HG02852 (cell line): ENCODE measurements around the gene LGALS4.
"Not testable (repeated sequence)": the region's sequence is repeated elsewhere in the genome, so short reads cannot be mapped to it uniquely, and the experiment has no call there.

Experiments used
- ATAC-seq: cut with Tn5 transposase; IDR thresholded peaks from one replicate; pipeline ENCODE4 v1.9.1; 2021; ENCODE audit warnings: mild to moderate bottlenecking, moderate library complexity; ENCODE audit not compliant: unreplicated experiment

The LGALS4 gene

DNA sequence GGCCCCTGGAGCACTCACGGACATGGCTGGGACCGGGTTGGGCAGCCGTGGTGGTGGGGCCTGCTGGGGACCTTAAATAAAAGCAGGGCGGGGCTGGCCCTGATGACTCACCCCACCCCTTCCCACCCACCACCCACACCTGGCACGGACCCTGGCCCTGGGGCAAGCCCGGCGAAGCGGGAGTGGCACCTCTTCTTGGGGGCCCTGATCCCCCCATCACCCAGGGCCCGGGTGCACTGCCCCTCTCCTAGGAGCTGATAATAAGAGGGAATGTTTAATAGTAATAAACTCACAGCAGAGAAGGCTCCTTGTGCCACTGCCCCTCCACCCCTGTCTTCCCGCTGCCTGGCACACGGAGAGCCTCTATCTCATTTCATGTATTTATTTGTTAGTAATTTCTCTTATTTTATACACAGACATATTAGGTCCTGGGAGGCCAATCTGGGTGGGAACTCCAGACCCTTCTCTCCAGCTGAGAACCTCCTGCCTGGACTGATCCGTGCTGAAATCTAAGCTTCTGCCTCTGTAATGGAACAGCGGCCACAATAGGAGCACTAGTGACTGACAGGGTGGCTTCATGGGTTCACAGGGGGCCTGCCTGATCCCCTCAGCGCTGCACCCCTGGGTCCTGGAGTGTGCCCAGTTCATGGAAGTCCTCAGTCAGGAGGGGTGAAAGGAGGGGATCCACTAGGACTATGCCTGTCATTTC, 39.1 kb downstream of the LGALS4 start, which contains the start of gene LGALS7:
LGALS7 (minus strand) TSS at position 49 of the 709 bp plus-strand sequence; CDS start at position 24, 25 bp downstream.
- no peak for ATAC-seq

DNA sequence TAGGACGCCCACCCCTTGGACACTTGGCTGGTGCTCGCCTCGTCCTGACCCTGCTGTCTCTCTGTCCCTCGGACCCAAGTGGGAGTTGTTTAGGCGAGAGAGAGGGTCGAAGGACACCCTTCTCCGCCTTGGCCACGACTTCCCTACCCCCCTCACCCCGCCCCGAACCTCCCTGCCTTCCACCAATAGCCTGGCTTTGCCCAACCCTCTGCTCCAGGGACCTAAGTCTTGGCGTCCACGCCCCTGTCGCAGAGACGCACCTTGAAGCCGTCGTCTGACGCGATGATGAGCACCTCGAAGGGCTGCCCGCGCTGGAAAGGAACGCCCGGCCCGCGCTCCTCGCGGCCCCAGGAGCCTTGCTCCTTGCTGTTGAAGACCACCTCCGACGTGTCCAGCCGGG, 41.2 kb downstream of the LGALS4 start:
- ATAC-seq, result not testable (repeated sequence)

DNA sequence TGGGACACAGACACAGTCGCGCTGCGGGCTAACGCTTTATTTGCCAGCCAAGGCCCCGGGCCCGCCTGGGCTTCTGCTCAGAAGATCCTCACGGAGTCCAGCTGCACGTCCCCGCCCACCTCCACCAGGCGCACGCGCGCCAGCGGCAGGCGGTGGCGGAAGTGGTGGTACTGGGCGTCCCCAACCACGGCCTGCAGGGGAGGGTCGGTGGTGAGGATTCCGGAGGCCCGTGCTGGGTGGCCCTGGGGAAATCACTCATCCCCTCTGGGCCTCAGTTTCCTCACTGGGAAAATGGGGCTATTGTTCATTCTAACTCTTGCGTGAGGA, 41.8 kb downstream of the LGALS4 start:
- peak; percentile 45 for ATAC-seq

DNA sequence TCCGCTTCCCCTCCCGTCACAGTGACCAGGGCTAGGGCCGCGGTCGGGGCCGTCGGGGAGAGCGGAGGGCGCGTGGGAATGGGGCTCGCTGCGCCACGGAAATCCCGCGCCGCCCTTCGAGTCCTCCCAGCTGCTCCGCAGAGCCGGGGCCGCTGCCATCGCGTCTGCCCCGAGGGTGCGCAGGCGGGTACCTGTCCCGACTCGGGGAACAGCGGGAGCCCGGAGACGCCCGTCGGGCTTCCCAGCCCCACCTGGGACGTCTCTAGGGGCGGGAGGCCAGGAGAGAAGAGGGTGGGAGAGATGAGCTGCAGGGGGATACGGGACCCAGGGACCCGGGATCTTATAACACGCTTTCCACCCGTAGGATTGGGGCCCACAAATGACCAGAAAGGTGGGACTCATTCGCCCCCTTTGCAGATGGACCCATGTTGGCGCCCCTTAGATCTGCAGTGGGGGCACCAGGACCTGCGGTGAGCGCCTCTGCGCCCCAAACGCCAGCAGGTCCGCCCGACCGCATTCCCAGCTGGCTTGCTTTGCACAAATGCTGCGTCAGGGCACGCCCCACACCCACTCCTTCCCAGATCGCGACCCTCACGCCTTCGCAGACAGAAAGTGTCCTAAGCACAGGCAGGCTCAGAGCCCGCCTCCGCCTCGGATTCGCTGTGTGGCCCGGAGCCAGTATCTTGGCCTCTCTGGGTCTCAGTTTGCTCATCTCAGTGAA, 42.4 kb downstream of the LGALS4 start:
- ATAC-seq, result peak; percentile 6

DNA sequence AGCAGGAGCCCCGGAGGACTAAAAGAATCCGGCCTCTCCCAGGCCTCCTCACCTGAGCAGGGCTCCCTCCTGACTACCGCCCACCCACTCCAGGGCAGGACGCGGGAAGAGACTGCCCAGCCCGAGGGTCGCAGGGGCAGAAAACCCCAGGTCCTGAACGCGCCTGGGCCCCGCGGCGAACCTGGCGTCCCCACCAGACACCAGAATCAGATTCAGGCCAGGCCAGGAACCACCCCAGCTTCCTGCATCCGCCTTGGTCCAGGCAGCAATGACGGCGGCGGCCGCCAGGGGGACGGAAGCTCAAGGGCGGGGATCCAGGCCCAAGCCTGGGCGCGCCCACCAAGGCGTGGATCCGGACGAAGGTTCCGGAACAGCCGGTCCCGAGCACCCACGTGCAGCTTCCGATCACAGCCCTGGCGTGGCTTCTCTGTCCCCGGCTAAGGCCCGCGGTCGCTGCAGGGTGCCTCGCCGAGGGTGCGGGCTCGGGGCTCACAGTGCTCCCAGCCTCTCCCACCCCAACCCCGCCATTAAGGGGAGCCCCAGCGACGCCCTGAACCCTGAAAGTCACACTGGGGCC, 43.0 kb downstream of the LGALS4 start:
- ATAC-seq, result no peak

DNA sequence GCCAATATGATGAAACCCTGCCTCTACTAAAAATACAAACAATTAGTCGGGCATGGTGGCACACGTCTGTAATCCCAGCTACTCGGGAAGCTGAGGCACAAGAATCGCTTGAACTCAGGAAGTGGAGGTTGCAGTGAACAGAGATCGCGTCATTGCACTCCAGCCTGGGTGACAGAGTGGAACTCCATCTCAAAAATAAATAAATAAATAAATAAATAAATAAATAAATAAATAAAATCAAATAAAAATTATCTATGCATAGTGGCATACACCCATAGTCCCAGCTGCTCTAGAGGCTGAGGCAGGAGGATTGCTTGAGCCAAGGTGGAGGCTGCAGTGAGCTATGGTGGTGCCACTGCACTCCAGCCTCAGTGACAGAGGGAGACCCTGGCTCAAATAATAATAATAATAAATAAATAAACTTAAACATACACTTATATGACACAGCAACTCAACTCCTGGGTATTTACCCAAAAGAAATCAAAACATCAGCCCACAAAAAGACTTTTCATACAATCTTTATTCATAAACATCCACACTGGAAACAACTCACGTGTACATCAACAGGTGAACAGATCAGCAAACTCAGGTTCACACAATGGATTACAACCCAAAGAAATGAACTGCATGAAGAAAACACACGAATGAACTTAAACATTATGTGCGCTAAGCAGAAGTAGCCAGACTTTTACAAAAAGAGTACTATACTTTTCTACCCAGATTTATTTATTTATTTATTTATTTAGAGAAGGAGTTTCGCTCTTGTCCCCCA, 46.3 kb downstream of the LGALS4 start:
- no peak for ATAC-seq

DNA sequence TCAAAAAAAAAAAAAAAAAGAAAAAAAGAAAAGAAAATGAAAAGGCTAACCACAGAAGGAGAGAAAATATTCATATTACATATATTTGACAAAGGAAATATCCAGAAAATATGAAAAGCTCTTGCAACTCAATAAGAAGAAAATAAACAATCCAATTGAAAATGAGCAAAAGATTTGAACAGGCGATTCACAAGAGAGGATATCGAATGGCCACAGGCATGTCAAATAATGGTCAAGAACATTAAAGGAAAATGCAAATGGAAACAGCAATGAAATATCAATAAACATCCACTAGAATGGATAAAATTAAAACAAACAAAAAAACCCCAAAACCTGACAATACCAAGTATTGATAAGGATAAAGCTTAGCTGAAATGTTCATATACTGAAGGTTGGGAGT, 47.5 kb downstream of the LGALS4 start:
- no peak for ATAC-seq

DNA sequence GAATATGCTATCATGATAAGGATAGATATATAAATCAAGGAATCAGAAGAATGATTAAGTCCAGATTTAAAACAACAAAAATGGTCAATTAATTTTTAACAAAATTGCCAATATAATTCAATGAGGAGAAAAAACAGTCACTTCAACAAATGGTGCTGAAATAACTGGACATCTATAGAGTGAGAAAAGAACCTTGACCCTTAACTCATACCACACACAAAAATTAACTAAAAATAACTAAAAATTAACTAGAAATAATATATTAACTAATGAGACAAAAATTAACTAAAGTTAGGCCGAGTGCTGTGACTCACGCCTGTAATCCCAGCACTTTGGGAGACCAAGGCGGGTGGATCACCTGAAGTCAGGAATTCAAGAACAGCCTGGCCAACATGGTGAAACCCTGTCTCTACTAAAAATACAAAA, 48.9 kb downstream of the LGALS4 start:
- no peak for ATAC-seq

DNA sequence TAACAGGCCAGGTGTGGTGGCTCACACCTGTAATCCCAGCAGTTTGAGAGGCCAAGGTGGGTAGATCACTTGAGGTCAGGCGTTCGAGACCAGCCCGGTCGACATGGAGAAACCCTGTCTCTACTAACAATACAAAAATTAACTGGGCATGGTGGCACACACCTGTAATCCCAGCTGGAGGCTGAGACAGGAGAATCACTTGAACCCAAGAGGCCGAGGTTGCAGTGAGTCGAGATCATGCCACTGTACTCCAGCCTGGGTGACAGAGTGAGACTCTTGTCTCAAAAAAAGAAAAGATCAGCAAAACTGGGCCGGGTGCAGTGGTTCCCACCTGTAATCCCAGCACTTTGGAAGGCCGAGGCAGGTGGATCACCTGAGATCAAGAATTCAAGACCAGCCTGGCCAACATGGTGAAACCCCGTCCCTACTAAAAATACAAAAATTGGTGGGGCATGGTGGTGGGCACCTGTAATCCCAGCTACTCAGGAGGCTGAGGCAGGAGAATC, 50.8 kb downstream of the LGALS4 start:
- not testable (repeated sequence) for ATAC-seq

DNA sequence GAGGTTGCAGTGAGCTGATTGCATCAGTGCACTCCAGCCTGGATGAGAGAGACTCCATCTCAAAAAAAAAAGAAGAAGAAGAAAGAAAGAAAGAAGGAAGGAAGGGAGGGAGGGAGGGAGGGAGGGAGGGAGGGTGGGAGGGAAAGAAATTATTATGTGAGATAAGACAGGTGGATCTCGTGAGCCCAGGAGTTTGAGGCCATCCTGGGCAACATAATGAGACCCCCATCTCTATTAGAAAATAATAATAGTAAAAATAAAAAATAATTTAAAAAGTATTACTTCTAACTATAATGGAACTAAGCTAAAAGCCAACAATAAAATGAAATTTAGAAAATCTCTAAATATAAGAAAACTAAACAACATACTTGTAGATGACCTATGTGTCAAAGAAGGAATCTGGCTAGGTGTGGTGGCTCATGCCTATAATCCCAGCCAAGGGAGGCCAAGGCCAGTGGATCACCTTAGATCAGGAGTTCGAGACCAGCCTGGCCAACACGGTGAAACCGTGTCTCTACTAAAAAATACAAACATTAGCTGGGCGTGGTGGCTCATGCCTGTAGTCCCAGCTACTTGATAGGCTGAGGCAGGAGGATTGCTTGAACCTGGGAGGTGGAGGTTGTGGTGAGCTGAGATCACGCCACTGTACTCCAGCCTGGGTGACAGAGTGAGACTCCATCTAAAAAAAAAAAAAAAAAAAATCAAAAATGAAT, 51.8 kb downstream of the LGALS4 start:
- ATAC-seq, result not testable (repeated sequence)

DNA sequence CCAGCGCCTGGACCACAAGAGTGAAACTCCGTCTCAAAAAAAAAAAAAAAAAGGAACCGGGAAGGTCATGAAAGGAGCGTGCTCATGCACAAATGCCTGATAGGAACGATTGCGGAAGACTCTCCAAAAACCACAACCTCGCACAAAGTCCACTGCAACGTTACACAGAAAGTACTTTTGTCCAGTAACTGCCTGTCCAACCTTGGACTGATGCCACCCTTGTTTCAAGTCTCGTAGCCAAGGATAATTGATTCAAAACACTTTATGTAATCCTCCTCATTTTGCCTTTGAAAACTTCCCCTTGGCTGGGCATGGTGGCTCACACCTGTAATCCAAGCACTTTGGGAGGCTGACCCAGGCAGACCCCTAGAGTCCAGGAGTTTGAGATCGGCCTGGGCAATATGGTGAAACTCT, 53.1 kb downstream of the LGALS4 start:
- ATAC-seq, result no peak

DNA sequence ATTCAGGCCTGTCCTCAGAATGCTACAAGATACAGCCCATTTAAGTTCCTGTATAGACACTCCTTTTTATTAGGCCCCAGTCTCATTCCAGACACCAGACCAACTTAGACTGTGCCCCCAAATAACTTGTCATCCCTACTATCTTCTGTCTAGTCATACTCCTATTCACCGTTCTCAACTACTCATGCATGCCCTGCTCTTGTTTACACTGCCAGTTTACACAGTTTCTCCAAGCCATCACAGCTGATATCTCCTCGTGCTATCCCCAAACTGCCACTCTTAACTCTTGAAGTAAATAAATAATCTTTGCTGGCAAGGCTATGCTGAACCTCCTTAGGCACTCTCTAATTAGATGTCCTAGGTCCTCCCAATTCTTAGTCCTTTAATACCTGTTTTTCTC, 58.5 kb downstream of the LGALS4 start:
- not testable (repeated sequence) for ATAC-seq

DNA sequence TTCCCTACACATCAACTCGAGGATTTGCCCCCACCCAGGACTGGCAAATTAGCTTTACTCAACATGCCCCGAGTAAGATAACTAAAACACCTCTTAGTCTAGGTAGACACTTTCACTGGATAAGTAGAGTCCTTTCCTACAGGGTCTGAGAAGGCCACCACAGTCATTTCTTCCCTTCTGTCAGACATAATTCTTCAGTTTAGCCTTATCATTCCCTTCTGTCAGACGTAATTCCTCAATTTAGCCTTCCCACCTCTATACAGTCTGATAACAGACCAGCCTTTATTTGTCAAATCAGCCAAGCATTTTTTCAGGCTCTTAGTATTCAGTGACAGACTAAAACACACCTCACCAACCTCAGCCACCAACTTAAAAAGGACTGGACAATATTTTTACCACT, 59.0 kb downstream of the LGALS4 start:
- ATAC-seq, result not testable (repeated sequence)
